Measurements from ENCODE around the gene NEDD9.

The NEDD9 gene

DNA sequence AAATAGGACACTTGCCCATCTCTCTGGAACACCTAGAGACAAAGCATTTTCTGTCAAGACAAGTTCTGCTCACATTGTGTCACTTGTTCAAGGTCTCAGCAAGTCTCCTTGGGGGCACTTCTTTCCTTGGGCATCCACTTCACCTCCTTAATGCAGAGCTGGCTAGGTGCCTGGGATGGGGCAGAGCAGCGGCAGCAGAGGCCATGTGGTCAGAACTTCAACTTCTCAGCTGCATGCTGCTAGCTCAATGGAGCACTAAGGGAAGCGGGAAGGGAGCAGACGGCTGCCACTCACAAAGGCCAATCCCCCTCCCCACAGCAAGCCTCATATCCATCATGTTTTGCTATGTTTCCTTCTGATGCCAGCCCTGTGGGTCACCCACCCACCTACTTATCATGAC is 31.5 kb downstream of the NEDD9 start:
- TF ChIP-seq GATA3 (IDR thresholded peaks at IDR 0.05; ENCODE audit: low read depth, low read length): no peak
- TF ChIP-seq GATA2 (IDR thresholded peaks at IDR 0.05; ENCODE audit: low read depth, low read length): no peak

DNA sequence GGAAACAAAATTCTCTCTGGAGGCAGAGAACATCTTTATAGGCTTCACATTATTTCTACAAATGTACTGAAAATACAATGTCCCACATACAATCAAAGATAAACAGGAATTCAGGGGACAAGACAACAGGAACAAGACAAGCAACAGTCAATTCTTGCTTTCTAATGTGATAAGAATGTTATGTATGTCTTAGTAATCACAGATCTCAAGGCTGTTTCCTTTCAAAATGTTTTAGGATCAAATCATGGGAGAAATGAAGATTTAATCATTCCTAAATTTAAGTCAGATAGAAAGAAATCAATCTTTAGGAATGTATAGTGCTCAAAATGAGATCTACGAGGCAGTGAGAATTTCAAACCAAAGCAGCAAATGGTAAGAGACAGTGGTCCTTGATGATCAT is 32.1 kb downstream of the NEDD9 start:
- TF ChIP-seq GATA3 (IDR thresholded peaks at IDR 0.05; ENCODE audit: low read depth, low read length) (no peak), GATA2 (IDR thresholded peaks at IDR 0.05; ENCODE audit: low read depth, low read length) (no peak)

DNA sequence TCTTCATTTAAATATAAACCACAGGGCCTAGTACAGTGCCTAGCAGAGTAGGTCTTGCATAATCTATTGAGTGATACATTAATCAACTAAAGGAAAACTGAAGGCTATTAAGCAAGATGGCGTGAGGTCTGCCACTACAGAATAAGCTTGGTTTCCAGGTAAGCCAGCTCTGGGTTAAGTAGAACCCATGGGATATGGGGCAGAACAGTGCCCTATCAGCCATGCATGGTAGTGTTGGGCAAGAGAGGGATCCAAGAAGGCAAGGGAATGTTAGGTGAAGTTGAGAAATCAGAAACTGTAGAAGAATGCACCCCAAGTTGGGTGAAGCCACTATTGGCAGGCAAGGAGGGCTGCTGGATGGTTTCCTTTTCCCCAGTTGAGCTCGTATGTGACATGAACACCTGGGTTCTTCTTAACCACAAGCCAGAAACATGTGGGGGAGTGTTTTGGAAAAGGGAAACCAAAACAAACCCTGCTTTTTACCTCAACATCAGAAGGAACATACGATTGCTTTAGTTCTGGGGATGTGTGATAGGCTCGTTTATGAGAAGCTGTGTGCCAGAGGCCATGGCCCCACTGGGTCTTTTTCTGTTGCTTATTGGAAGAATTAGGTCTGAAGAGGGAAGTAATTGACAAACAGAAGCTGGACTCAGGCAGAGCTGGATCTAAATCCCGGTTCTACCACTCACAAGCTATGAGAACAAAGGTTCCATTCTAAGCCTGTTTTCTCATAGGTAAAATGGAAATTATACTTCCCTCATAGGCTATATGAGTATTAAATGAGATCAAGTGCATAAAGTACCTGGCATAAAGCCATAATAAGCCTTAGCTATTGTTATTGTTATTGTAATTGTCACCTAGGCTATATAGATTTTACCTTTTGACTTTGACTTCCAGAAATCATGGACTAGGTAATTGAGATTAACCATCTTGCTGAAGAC is 33.5 kb downstream of the NEDD9 start:
- TF ChIP-seq GATA3 (IDR thresholded peaks at IDR 0.05; ENCODE audit: low read depth, low read length): no peak

DNA sequence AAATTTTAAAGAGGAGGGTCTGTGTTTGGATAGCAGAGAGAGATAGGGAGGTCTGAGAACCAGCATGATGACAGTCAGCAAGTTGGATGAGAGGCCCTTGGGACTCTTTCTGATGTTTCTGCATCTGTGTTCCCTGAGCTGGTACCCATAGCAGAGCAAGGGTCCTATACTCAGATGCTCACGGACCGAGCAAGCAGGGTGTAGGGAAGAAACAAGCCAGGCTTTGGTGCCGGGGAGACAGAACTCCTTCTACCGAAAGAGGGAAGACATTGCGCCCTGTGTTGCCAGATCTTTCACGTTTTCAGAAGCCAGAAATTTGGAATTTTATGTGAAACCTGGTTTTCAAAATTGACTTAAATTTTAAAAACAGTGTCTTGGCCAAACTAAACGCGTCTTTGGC is 34.6 kb downstream of the NEDD9 start:
- TF ChIP-seq GATA3 (IDR thresholded peaks at IDR 0.05; ENCODE audit: low read depth, low read length) (no peak), GATA2 (IDR thresholded peaks at IDR 0.05; ENCODE audit: low read depth, low read length) (no peak)

DNA sequence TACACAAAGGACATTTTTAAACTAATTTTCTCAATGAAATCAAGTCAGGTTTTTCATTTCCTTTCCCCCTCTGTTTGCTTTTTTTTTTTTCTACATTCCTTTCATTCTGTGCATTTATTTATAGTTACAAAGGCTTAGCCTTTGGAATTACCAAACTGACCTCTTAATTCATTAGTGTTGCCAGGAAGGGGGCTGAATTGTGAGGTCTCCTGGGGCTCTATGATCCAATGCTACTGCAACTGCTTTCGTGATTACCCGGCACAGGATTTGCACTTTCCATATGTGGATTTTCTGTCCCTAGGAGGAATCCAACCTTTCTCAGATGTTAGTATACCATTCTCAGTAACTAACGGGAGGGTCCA is 35.3 kb downstream of the NEDD9 start:
- no peak for TF ChIP-seq GATA3 (IDR thresholded peaks at IDR 0.05; ENCODE audit: low read depth, low read length)

DNA sequence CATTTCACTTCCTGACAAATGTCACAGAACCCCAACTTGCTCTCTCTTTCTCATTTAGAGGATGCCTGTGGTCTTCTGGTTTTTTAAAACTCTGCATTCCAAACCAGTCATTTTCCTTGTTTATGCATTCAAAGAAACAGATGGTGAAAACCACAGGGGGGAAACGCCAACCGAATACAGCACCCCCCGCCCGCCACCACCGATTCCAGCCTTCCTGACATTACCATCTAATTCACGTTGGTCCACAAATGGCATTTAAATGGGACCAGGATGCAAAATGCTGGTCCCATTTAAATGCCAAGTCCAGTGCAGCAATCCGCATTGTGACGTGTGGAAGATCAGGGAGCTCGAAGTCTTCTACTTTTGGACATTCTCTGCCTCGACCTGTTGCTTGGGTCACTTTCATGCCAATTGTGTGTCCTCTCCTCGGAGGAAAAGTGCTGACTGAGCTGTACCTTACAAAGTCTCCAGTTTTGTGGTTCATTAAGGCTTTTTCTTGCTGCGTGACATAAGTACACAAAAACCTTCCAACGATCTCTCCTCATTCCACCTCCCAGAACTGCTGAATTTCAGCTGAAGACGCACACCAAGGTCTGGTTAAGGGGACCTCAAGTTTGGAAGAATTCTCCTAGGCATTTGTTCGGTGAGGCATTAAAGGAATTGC is 35.8 kb downstream of the NEDD9 start:
- TF ChIP-seq GATA3 (IDR thresholded peaks at IDR 0.05; ENCODE audit: low read depth, low read length): no peak
- no peak for TF ChIP-seq GATA2 (IDR thresholded peaks at IDR 0.05; ENCODE audit: low read depth, low read length)

DNA sequence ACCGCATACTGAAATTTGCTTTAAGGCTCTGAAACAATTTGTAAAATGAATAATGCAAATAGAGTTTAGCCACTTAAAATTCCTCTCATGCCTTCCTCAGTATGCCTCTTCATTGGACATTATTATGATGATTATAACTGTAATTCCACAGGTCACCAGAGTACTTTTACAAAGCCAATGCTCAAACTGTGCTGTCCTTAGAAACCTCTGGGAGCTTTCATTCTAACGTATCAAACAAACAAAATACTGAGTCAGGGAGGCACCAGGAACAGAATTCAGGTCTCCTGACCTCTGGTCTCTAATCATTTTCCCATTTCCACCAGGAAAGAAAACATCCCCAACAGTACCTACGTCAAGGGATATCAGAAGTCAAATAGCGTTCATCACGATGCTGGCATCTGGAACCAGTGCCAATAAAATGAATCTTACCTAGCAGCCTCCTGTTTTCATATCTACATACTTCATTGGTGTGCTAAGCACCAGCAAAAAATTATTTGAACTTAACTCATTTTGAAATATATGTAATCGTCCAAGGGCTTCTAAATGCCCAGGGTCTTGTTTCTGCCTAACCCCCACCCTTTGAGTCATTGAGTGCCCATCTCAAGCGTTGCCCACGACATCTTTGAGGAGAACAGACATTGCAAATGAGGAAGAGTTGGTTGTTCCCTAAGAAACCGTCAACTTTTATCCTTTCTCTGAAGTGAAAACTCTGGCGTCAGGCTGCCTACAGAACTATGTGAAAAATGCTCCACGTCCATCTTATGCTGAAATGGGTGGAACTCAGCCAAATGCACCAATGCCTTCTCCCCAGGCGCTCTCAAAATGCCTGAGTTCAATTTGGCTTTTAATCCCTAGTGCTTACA is 37.9 kb downstream of the NEDD9 start:
- no peak for TF ChIP-seq GATA2 (IDR thresholded peaks at IDR 0.05; ENCODE audit: low read depth, low read length)
- no peak for TF ChIP-seq GATA3 (IDR thresholded peaks at IDR 0.05; ENCODE audit: low read depth, low read length)

DNA sequence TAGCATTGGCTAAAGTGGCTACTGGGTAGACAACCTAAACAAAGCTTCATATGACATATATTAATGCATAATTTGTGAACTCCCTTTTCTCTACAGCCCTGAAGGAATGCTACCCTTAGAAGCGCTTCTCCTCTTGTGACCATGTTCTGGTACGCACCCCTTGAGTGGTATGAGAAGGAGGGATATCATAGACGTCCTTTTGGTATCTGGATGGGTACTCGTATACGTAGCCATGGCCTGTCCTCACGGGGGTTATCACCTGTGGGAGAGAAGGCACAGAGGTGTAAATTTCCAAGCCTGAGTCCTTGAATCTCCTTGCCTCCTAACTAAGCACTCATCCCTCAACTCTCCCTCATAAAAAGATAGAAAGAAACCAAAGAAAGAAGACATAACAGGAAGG is 39.0 kb downstream of the NEDD9 start:
- TF ChIP-seq GATA2 (IDR thresholded peaks at IDR 0.05; ENCODE audit: low read depth, low read length) (no peak), GATA3 (IDR thresholded peaks at IDR 0.05; ENCODE audit: low read depth, low read length) (no peak)

DNA sequence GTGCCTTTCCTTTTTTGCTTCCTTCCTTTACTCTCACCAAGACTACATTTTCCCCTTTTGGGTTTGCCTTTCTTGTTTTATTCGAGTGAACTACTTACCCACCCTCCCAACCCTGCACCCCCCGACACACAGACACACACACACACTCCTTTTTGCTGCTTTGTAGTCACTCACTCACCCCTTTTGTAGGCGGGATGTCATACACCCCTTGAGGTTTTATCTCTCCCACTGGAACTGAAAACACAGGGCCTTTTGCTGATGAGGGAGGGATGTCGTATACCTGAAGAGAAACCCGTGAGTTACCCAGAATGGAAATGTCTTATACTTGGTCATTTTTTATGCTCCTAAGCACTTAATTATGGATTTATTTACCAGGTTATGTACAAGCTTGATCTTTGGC is 40.3 kb downstream of the NEDD9 start:
- TF ChIP-seq GATA3 (IDR thresholded peaks at IDR 0.05; ENCODE audit: low read depth, low read length) (no peak), GATA2 (IDR thresholded peaks at IDR 0.05; ENCODE audit: low read depth, low read length) (no peak)

DNA sequence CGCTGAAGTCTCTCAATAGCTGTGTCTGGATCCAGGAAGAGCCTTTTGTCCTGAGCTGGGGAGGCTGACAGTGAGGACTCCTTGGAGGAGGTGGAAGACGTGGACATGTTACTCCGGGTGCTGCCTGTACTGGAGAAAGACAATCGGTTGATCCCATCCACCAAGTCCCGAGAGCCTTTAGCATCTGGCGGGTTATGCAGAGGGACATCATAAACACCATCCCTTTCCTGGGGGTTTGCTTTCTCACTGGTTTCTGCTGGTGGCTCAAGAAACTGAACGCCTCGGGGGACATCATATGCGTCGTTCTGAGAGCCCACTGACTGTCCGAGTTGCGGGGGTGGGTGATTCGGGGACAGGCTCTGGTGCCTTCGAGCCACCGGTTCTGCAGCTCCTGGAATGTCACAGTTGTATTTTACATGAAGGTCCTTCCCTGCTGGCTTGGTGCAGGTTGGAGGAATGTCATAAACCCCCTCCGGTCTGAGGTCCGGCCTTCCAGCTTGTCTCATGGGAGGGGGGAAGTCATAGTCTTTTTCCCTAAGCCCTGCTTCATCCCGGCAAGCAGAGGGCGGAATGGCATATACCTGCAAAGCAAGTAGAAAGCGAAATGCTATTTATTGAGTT is 41.7 kb downstream of the NEDD9 start:
- TF ChIP-seq GATA2 (IDR thresholded peaks at IDR 0.05; ENCODE audit: low read depth, low read length) (no peak), GATA3 (IDR thresholded peaks at IDR 0.05; ENCODE audit: low read depth, low read length) (no peak)

DNA sequence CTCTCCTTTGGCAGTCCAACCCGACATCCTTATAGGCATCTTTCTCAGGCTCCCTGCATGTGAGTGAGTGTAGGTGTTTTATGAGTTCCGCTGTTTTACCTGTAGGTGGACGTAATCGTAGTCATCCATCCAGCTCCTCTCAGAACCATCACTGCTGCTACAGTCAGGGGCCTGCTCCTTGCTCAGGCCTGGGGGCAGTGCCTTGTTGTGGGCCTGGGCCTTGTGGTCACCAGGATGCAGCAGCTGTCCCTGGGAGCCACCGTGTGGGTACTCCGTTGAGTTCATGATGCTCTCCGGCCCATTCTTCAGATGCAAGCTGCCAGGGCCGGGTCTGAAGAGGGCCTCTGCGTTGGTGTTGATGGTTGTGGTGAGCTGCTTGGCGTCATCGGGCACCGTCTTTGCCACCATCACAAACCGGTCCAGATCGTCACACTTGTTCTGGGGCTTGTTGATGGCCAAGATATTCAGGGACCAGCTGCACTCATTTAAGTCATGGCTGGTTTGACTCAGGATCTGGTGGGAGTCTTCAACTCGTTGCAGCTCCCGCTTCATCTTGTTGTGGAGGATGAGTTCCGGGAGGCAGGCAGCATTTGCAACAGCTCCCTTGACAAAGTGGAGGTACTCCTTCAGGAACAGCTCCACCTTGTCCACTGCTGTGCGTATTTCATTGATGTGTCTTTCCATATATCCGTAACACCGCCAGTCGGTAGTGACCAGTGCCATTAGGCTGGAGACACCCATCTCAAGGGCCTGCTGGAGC is 42.4 kb downstream of the NEDD9 start:
- TF ChIP-seq GATA3 (IDR thresholded peaks at IDR 0.05; ENCODE audit: low read depth, low read length) (no peak), GATA2 (IDR thresholded peaks at IDR 0.05; ENCODE audit: low read depth, low read length) (no peak)

DNA sequence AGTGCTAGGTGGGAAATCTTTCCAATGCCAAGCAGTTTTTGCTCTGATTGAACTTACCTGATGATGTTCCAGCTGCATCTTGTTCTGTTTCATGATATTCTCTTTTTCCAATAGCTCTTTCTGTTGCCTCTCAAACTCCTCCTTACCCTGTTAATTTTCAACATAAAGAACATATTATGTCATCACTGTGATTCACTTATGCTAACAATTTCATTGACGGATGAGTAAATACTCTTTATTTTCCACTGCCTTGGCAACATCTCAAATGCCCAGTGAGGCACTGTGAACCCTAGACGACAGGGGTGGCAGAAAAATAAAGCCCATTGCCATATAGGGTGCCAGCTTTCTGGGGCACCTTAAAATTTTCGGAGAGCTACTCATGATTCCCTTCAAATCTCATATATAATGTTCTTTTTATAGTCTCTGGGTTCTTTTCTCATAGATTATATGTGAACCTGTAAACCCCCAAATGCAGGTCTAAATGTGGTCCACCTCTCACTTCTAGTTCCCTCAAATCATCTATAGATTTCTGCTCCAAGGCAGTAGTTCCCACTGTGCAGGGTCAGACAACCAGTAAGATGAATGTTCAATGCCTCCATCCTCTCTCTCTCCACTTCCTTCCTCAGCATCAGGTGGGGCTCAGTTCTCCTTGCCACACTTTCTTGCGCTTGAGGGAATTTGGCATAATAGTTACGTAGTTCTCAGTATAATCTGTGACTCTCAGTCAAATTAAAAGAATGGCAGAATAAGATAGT is 44.1 kb downstream of the NEDD9 start:
- TF ChIP-seq GATA2 (IDR thresholded peaks at IDR 0.05; ENCODE audit: low read depth, low read length): no peak
- TF ChIP-seq GATA3 (IDR thresholded peaks at IDR 0.05; ENCODE audit: low read depth, low read length): no peak

DNA sequence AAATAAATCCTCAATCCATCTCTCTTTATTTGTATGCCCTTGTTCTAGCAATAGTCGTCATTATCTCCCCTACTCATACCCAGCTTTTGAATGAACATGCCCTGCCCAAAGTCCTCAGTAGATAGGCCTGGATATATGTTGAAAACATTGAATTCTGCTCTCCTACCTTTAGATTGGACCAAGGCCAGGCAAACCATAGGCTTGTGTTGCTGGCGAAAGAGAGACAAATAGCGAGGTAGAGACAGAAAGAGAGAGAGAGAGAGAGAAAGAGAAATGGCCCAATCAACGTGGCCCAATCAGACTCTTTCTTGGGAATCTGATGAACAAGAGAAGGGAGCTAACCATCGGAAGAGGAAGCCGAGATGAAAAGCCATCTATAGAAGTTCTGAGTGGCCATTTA is 45.2 kb downstream of the NEDD9 start:
- TF ChIP-seq GATA2 (IDR thresholded peaks at IDR 0.05; ENCODE audit: low read depth, low read length) (no peak), GATA3 (IDR thresholded peaks at IDR 0.05; ENCODE audit: low read depth, low read length) (no peak)

Data from SH-SY5Y (cell line).